Measurements from ENCODE around the gene DLEC1.

DNA sequence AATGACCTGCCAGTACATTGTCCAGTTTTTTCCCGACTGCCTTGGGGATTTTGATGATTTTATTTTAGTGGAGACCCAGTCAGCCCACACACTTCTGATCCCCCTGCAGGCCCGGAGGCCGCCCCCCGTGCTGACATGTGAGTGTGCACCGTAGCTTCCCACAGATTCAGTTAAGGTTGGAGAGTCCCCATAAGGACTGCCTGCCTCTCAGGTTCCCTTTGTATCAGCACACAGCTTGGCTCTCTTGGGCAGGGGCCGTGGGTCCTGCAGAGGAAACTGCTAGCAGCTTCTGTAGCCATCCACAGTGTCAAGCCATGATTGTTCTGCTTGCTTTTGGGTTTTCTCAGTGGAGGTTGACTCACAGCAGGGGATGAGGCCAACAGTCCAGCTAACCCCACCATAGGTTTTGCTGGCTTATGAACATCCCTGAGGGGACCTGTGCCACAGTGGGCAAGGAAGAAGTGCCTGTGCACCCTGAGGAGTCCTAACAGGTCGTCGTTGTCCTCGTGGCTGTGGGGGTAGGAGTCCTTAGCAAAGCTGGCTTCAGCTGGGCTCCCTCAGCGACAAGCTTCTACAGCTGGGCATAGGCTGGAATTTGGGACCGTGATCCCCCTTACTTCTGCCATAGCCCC lies 46.4 kb downstream of the DLEC1 start:
- TF ChIP-seq, protein P1, sequence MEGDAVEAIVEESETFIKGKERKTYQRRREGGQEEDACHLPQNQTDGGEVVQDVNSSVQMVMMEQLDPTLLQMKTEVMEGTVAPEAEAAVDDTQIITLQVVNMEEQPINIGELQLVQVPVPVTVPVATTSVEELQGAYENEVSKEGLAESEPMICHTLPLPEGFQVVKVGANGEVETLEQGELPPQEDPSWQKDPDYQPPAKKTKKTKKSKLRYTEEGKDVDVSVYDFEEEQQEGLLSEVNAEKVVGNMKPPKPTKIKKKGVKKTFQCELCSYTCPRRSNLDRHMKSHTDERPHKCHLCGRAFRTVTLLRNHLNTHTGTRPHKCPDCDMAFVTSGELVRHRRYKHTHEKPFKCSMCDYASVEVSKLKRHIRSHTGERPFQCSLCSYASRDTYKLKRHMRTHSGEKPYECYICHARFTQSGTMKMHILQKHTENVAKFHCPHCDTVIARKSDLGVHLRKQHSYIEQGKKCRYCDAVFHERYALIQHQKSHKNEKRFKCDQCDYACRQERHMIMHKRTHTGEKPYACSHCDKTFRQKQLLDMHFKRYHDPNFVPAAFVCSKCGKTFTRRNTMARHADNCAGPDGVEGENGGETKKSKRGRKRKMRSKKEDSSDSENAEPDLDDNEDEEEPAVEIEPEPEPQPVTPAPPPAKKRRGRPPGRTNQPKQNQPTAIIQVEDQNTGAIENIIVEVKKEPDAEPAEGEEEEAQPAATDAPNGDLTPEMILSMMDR (IDR thresholded peaks at IDR 0.05), result no peak
- no peak for TF ChIP-seq POLR2A (IDR thresholded peaks at IDR 0.05)
